ENCODE measurements around the gene PALMD.
A peak's percentile ranks its signal among the peaks of the same experiment; 100 is the strongest.

Gene PALMD

GRCh38 chr1:99726407-99726806 is 80.5 kb downstream of the PALMD start:
- no peak for TF ChIP-seq CTCF (IDR thresholded peaks at IDR 0.05; ENCODE audit: low read depth, low read length)
- DNase-seq (ENCODE audit: extremely low read depth, low read depth) = no peak

- no peak for TF ChIP-seq CTCF (IDR thresholded peaks at IDR 0.05; ENCODE audit: low read depth, low read length)
- no peak for DNase-seq (ENCODE audit: extremely low read depth, low read depth)
These were observed 80.9 kb downstream of the PALMD start for GRCh38 chr1:99726818-99727217.

DNA sequence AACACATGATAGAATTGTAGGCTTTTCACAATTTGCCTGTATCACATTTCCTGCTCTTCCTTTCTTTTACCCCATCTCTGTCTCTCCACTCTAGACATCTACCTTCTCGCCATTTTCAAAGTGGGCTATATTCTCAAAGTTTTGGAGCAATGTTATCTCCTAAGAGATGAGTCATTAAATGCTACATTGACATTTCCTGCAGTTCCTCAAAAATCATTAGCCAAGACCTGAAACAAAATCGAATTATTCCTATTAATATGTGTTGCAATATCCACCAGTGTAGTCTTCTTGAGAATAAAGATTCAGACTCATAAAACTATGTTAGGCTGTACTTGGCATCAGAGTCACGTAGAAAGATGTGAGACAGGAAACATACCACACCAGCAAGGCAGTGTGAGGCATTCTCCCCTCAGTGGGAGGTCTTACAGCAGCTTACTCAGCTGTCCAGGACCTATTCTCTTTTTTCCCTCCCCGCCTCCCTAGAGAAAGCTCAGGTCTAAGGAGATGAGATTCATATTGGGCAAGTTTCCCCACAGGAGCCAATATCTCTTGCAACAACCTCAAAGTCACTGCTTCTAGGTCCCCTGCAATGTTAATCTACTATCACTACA is 81.8 kb downstream of the PALMD start:
- TF ChIP-seq CTCF (IDR thresholded peaks at IDR 0.05; ENCODE audit: low read depth, low read length) = no peak

DNA sequence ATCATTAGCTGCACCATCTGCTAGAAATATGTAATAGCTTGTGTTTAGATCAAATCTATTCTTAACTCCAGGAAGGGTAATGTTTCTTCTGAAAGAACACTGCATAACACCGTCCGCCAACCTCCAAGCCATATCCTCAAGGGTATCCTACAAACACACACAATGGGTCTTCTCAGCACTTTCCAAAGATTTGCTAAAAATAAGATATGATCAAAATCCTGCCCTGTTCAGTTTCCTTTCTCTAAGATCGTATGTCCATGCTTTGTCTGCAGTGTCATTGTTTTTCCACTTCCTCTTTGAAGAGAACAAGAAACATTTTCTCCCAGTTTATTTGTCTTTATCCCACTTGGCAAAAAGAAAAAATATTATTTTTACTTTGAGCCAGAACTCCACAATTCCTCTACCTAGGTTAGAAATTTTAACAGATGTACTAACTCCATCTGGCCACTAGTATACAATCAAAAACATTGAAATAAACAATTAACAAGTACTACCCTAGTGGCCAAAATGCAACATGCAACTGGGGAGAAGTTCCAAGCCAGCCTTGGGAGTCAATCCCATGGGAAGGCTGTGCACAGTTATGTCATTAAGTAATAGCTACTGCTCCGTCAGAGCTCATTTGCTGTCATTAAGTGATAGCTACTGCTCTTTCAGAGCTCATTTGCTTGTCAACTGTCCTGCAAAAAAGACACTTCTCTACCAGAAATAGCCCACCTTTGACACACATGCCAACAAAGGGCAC is 82.8 kb downstream of the PALMD start:
- DNase-seq (ENCODE audit: extremely low read depth, low read depth) = no peak
- peak; percentile 10 for TF ChIP-seq CTCF (IDR thresholded peaks at IDR 0.05; ENCODE audit: low read depth, low read length)

More for the DNA sequence above, 81.8 kb downstream of the PALMD start:
- no peak for DNase-seq (ENCODE audit: extremely low read depth, low read depth)

DNA sequence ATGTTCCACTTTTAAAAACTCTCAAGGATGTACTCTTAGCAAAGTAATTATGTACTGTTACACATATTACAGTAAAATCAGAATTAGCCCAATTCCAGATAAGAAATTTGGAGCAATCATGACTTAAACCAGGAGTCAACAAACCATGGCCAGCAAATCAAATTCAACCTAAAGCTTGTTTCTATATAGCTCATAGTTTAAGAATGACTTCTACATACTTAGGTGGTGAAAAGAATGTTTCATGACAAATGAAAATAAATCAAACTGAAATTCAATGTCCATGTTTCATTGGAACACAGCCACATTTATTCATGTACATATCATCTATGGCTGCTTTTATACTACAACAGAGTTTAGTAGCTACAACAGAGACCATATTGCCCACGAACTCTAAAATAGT is 85.5 kb downstream of the PALMD start:
- TF ChIP-seq CTCF (IDR thresholded peaks at IDR 0.05; ENCODE audit: low read depth, low read length) = no peak
- no peak for DNase-seq (ENCODE audit: extremely low read depth, low read depth)

DNA sequence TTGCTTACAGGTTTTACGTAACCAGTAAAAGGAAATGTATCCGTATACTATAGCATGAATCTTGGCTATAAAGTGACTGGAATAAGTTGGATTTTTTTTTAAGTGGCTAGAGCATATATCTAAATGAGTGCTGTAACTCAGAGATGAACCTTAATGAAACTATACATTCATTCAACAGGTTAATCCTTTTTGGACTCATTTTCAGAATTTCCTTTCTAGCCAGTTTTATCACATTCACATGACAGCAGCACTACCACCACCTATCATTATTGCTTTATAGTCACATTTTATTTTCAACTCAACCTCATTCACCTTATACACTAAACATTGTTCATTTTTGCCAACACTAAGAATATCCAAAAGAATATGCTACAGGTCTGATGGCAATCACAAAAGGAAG is 89.9 kb downstream of the PALMD start:
- TF ChIP-seq CTCF (IDR thresholded peaks at IDR 0.05; ENCODE audit: low read depth, low read length) = no peak
- no peak for DNase-seq (ENCODE audit: extremely low read depth, low read depth)

DNA sequence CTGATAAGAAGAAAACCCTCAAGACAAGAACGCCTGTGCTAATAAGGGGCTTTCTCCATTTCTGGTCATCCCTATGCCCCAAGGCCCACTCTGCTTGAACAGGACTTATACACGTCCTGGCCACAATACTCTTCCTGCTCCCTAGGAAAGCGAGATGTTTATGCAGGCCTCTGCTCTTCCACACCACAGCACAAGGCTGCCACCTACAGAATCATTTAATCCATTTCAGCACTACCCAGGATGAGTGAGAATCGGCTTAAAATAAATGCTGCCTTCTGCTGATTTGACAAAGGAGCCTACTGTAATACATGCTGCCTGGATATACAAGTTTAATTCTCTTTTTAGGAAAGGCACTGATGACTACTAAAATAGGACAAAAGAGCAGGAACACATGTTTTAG is 91.1 kb downstream of the PALMD start:
- DNase-seq (ENCODE audit: extremely low read depth, low read depth) = peak; percentile 15
- peak; percentile 46 for TF ChIP-seq CTCF (IDR thresholded peaks at IDR 0.05; ENCODE audit: low read depth, low read length)

Data from AG09319 (cell line).